SU-DHL-6 (cell line): ENCODE measurements around the gene NEK6.

Source experiments
- H2AFZ ChIP-seq: fragments of 200-600 bp; sonication (generic); 2 replicates; pipeline ENCODE4 v1.6.1; 2014; ENCODE audit warnings: low read depth, mild to moderate bottlenecking, moderate library complexity, mixed read lengths, antibody characterized with exemption, low read length; ENCODE audit not compliant: severe bottlenecking
- H3F3A ChIP-seq: fragments of 200-600 bp; shearing (Covaris generic); 2 replicates; pipeline ENCODE4 v1.6.0; 2016; ENCODE audit warnings: antibody characterized with exemption, mild to moderate bottlenecking; ENCODE audit not compliant: insufficient read depth
- H3K27ac ChIP-seq: fragments of 200-600 bp; sonication (generic); 2 replicates; pipeline ENCODE4 v1.5.1; 2016; ENCODE audit warnings: low read depth, mild to moderate bottlenecking, low read length, moderate library complexity, mixed read lengths
- H3K27me3 ChIP-seq: fragments of 200-600 bp; sonication (generic), shearing (Covaris generic); 2 replicates; pipeline ENCODE4 v1.6.0; 2014; ENCODE audit warnings: mild to moderate bottlenecking, low read length
- H3K36me3 ChIP-seq: fragments of 200-600 bp; sonication (generic); 2 replicates; pipeline ENCODE4 v1.6.1; 2014; ENCODE audit warnings: mild to moderate bottlenecking, low read length, mixed read lengths
- H3K4me2 ChIP-seq: fragments of 300-600, 200-600 bp; shearing (Covaris generic), sonication (generic); 2 replicates; pipeline ENCODE4 v1.6.0; 2014; ENCODE audit warnings: low read length, low read depth, mild to moderate bottlenecking; ENCODE audit not compliant: poor library complexity, severe bottlenecking
- H3K4me3 ChIP-seq: fragments of 200-600 bp; sonication (generic); 2 replicates; pipeline ENCODE4 v1.5.1; 2014; ENCODE audit warnings: antibody characterized with exemption, low read length, mild to moderate bottlenecking, mixed read lengths; ENCODE audit not compliant: insufficient read depth, poor library complexity, severe bottlenecking
- H3K79me2 ChIP-seq: fragments of 200-600 bp; sonication (generic); 2 replicates; pipeline ENCODE4 v1.6.1; 2014; ENCODE audit warnings: mild to moderate bottlenecking, low read length, moderate library complexity; ENCODE audit not compliant: insufficient read depth
- H3K9ac ChIP-seq: fragments of 200-600 bp; sonication (generic); 2 replicates; pipeline ENCODE4 v1.7.0; 2014; ENCODE audit warnings: mild to moderate bottlenecking, low read length
- H3K9me2 ChIP-seq: fragments of 200-600 bp; sonication (generic); replicated peaks from 2 replicates; pipeline ENCODE4 v1.6.1; 2014; ENCODE audit warnings: low read length; ENCODE audit not compliant: insufficient read depth
- H3K9me3 ChIP-seq: fragments of 200-600 bp; sonication (generic); 2 replicates; pipeline ENCODE4 v1.6.1; 2014; ENCODE audit warnings: low read length, mixed read lengths; ENCODE audit not compliant: insufficient read depth
- H4K20me1 ChIP-seq: fragments of 200-600 bp; sonication (generic); 2 replicates; pipeline ENCODE4 v1.6.1; 2014; ENCODE audit warnings: low read depth, mild to moderate bottlenecking, antibody characterized with exemption, low read length, moderate library complexity, mixed read lengths
- CTCF ChIP-seq: fragments of 200-600 bp; sonication (generic); IDR thresholded peaks from one replicate; pipeline ENCODE4 v1.5.1; 2017; ENCODE audit warnings: antibody characterized with exemption, mild to moderate bottlenecking, low read length, moderate library complexity; ENCODE audit not compliant: insufficient read depth, poor library complexity, severe bottlenecking
- EZH2phosphoT487 ChIP-seq: fragments of 200-600 bp; sonication (generic), shearing (Covaris generic); conservative IDR thresholded peaks from 2 replicates; pipeline ENCODE4 v1.6.1; 2018; ENCODE audit warnings: mild to moderate bottlenecking, antibody characterized with exemption, low read length, moderate library complexity, mixed read lengths

The NEK6 gene

DNA sequence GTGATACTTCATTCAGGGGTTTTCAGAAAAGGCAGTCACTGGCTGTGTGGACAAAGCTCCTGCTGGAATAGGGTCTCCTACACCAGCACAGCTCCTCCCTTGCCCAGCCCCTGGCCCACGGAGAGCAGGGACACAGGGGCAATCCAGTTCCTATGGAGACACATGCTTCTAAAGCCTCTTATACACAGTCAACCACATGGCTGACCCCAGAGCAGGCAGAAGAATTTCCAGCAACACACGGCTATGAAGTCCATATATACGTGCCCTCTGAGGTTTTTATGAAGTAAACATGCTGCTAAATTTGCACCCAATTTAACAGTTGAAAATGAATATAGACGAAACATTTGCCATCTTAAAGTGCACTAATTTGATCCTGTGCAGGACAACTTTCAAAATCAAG is 138.1 kb downstream of the NEK6 start:
- TF ChIP-seq EZH2phosphoT487 (no peak), CTCF (no peak)
- Histone ChIP-seq H4K20me1 (no peaks in the 10 kb centered on the region), H3K36me3 (no peaks in the 10 kb centered on the region; the same call in 1 of the 2 replicates), H3K27me3 (no peaks in the 10 kb centered on the region), H3K9me2 (no peaks in the 10 kb centered on the region), H3K4me2 (no peak overlapping the region), H3K79me2 (peaks cover 41% of the 10 kb centered on the region), H3K27ac (no peak overlapping the region), H3K9ac (no peak overlapping the region), H3F3A (no peaks in the 10 kb centered on the region), H2AFZ (no peak overlapping the region), H3K9me3 (no peaks in the 10 kb centered on the region), H3K4me3 (no peak overlapping the region)

DNA sequence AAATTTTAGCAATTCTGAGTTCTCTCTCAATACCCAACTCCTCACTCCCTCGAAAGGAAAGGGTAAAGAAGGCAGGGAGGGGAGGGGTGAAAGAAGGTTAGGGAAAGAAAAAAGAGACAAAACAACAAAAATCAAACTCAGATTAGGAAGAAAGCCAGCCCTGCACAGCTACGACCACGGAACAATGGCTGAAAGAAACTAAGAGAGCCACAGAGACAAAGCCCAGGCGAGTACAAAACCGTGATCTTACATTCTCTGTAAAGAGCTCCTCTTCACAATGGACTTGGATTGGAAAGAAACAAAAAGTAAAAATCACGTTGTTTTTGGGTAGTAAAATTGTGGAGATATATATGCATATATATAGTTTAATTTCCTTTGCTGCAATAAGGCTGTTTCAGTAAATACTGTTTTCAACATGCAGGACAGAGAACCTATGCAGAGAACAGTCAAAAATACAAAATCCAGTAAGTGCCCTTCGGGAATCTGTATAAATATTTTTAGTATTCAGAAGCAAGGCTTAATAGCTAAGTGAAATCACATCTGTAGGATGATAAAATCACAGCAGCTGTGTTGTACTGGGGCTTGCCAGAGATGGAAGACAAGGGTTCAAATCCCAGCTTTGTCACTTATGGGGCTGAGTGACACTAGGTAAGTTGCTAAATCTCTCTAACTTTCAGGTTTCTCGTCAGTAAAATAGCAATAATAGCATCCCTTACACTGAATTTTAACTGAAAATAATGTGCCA is 140.6 kb downstream of the NEK6 start:
- Histone ChIP-seq H3F3A (no peaks in the 10 kb centered on the region), H3K4me3 (no peak overlapping the region), H3K79me2 (peaks cover 29% of the 10 kb centered on the region), H3K9me3 (no peaks in the 10 kb centered on the region), H3K36me3 (no peaks in the 10 kb centered on the region; the same call in 1 of the 2 replicates), H3K27ac (no peak overlapping the region), H3K4me2 (no peak overlapping the region), H3K9me2 (no peaks in the 10 kb centered on the region), H2AFZ (no peak overlapping the region), H3K9ac (no peak overlapping the region), H3K27me3 (no peaks in the 10 kb centered on the region), H4K20me1 (no peaks in the 10 kb centered on the region)
- TF ChIP-seq CTCF, result no peak
- TF ChIP-seq EZH2phosphoT487, result no peak

DNA sequence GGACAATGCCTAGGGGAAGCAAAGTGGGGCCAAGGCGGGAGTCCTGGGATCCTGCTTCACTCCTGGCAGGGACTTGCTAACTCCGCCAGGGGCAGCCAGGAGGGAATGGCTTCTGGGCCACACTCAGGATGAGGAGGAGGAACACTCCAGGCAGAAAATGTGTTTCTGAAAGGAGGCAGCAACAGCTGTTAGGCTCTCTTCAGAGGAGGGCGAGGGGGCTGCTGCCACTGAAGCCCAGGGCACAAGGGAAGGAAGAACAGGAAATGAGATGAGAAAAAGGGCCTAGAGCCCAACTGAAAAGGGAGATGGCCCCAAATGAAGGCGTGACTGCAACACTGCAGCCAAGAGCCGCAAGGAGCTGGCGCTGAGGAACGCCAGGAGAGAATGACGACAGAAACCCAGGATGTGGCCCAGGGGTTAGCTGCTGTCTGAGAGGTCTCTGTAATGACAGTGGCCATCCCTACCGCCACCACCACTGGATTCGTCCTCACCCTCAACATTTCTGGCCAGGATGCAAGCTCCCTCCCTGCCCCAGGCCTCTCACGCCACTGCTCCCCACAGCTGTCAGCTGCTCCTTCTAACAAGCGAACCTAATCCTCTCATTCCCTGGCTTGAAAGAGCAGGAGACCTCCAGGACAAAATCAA is 141.7 kb downstream of the NEK6 start:
- H3K27ac ChIP-seq, result no peak overlapping the region
- H3K9me3 ChIP-seq, result no peaks in the 10 kb centered on the region
- H3K4me2 ChIP-seq, result no peak overlapping the region
- no peaks in the 10 kb centered on the region for H3K9me2 ChIP-seq
- H4K20me1 ChIP-seq, result no peaks in the 10 kb centered on the region
- no peak overlapping the region for H2AFZ ChIP-seq
- peaks cover 29% of the 10 kb centered on the region for H3K79me2 ChIP-seq
- H3K36me3 ChIP-seq, result 0 out of 2 replicates have a peak, but pooled peaks cover 4% of the 10 kb centered on the region
- H3K27me3 ChIP-seq, result no peaks in the 10 kb centered on the region
- TF ChIP-seq CTCF (no peak), EZH2phosphoT487 (no peak)
- H3F3A ChIP-seq, result no peaks in the 10 kb centered on the region
- H3K9ac ChIP-seq, result no peak overlapping the region
- no peak overlapping the region for H3K4me3 ChIP-seq
